Ramos (cell line): Measurements from ENCODE around the gene BAZ1B.
"Not testable (repeated sequence)": the region's sequence is repeated elsewhere in the genome, so short reads cannot be mapped to it uniquely, and the experiment has no call there.

ENCODE experiments used
- in situ Hi-C: fragments of 300-500 bp; cut with MboI; formaldehyde crosslinking; loops from one replicate; pipeline ENCODE4 v1.14.3; 2022; ENCODE audit warnings: low sequenced_read_pairs; ENCODE audit not compliant: unreplicated experiment

Gene BAZ1B

DNA sequence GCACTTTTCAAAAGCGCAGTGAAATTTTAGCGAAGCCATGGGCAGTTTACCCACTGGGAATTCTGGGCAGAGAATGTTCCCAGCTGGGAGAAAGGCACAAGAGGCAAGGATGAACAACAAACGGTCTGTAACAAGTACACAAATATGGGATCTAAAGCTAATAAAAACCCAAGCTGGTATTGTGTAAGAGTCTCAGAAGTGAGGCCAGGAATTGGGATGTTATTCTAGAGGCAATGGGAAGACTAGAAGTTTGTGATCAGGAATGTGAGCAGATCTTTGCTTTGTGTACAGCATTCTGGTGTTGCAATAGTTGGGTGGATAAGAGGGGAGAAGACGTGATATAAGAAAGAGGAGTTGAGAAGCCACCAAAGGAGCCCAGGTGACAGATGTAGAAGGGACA, 73.5 kb downstream of the BAZ1B start:
- in situ Hi-C loops, result no loop called here

DNA sequence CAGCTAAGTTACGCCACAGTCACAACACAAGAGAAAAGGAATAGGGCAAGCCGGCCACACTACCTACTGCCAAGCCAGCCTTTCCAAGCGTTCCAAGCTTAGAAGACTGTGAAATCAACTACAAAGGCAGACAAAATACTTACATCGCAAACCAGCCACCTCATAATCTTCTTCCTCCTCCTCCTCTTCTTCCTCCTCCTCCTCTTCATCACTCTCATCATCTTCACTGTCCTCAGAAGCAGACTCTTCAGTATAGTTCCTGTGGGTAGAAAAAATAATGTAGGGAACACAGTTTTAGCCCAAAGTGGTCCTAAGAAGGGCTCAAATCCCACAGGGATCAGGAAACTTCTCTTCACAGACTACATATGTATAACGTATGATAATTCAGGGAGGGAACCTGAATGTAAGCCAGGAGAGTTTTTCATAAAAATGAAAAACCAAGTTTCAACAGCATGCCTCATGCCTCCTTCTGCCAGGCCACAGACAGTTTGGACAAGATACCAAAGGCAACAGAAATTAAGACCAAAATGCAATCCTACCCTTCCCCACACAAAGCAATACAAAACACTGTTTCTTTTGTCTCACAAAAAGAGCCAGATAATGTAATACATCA, 74.9 kb downstream of the BAZ1B start:
- in situ Hi-C loops, result no loop called here

- in situ Hi-C loops, result no loop called here
These were observed 75.4 kb downstream of the BAZ1B start for GRCh38 chr7:73446682-73447081.

GRCh38 chr7:73443548-73444255, 78.4 kb downstream of the BAZ1B start:
- in situ Hi-C loops, result no loop called here

GRCh38 chr7:73442903-73443500, 79.1 kb downstream of the BAZ1B start:
- in situ Hi-C loops, result no loop called here

GRCh38 chr7:73442222-73442902, 79.7 kb downstream of the BAZ1B start:
- in situ Hi-C loops, result no loop called here

DNA sequence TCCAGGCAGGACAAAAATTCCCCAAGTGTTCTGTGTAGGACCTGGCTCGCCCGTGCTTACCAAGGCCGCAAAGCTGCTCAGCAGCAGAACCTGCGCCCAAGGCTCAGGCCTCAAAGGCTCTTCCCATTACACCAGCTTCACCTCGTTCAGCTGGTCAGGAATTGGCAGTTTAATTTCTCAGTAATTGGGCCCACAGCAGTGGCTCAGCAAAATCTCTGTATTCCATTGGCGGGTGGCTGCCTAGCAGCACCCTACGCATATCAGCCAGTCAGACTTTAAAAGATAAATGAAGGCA, 82.7 kb downstream of the BAZ1B start:
- in situ Hi-C loops, result no loop called here

- in situ Hi-C loops, result no loop called here
These were observed 83.3 kb downstream of the BAZ1B start for GRCh38 chr7:73438547-73439409.

DNA sequence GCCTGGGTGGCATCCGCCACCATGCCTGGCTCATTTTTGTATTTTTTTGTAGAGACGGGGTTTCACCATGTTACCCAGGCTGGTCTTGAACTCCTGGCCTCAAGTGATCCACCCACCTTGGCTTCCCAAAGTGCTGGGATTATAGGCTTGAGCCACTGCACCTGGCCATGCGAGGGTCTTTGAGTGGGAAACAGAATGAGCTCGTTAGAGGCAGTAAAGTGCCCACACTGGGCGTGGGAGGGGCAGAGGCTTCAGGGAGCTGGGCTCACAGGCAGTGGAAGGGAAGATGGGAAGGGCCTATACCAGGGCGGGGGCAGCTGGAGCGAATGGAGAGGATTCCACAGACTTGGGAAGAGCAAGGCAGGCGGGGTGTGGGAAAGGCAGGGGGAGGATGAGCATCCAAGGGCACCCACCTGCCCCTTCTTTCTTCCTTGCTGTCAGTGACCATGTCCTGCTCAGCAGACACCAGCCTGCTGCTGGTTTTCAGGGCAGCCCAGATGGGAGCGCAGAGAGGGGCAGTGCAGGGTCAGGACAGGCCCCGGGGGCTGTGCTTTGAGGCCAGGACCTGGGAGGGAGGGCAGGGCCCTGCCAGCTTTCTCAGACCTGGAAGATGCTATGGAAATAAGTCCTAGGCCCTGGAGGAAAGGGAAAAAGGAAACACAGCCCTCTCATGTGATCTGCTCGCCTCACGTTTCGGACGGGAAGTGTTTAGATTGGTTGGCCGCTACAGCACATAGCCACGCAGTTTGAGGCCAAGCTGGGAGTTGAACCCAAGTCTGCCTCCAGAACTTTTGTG, 84.3 kb downstream of the BAZ1B start:
- in situ Hi-C loops, result no loop called here

DNA sequence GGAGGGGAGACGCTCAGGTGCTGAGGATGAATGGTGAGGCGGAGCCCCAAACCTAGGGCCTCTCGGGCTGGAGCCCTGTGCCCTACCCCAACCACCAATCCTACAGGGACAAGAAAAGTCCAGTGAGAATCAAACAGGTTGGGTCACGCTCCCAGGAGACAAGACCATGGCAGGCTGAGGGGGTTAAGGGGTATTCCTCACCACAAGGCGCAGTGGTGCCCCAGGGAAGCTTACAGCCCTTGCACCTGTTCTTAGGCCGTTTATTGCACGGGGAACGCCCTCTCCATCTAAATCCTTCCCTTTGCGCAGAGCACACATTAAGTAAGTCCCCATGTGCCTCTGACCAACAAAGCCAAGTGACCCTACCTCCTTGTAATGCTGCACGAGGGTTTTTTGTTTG, 85.0 kb downstream of the BAZ1B start:
- in situ Hi-C loops, result no loop called here

DNA sequence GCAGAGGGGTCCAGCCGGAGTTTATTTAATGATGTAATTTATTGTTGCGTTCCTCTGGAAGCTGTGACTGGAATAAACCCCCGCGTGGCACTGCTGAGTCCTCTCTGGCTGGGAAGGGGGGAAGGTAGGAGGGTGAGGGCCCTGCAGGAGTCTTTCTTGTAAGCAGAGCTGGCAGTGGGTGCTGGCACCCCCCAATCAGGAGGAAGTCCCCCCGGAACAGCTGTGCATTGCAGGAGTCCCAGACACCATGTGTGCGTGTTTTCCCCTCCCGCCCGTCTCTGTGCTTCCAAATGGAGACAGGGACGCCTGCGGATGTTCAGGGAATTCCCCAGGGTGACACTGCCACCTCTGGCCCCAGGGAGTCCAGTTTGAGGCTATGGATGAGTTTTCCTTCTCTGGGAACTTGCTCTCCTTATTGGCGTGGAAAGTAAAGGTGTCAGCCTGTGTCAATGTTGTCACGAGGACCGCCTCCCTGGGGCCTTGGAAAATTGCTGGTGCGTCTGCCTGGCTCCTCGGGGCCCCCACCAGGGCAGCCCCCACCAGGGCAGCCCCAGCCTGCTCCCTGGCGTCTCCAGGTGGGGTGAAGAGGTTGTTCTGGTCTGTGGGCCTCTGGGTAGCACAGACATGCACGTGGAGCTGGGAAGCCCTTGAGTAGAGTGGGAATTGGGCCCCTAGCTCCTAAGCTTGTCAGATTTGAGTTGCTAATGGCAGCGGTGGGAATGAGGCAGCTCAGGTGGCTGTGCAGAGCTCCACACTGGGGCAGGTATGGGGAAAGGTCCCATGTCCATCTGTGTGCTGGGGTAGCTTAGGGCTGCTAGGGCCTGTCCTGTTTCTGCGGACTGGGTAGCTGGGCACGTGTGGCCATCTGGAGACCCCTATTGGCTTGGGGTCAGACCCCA, 85.8 kb downstream of the BAZ1B start:
- in situ Hi-C loops, result no loop called here

DNA sequence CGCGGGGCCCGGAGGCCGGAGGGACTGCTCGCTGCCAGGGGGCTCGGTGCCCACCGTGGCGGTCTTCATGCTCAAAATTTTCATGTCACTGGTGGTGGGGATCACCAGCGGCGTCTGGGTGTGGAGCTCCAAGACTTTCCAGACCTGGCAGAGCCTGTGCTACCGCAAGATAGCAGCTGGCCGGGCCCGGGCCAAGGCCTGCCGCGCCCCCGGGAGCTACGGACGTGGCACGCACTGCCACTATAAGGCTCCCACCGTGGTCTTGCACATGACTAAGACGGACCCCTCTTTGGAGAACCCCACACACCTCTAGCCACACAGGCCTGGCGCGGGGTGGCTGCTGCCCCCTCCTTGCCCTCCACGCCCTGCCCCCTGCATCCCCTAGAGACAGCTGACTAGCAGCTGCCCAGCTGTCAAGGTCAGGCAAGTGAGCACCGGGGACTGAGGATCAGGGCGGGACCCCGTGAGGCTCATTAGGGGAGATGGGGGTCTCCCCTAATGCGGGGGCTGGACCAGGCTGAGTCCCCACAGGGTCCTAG, 86.6 kb downstream of the BAZ1B start:
- in situ Hi-C loops, result no loop called here

GRCh38 chr7:73434701-73435069, 87.4 kb downstream of the BAZ1B start:
- in situ Hi-C loops, result no loop called here

DNA sequence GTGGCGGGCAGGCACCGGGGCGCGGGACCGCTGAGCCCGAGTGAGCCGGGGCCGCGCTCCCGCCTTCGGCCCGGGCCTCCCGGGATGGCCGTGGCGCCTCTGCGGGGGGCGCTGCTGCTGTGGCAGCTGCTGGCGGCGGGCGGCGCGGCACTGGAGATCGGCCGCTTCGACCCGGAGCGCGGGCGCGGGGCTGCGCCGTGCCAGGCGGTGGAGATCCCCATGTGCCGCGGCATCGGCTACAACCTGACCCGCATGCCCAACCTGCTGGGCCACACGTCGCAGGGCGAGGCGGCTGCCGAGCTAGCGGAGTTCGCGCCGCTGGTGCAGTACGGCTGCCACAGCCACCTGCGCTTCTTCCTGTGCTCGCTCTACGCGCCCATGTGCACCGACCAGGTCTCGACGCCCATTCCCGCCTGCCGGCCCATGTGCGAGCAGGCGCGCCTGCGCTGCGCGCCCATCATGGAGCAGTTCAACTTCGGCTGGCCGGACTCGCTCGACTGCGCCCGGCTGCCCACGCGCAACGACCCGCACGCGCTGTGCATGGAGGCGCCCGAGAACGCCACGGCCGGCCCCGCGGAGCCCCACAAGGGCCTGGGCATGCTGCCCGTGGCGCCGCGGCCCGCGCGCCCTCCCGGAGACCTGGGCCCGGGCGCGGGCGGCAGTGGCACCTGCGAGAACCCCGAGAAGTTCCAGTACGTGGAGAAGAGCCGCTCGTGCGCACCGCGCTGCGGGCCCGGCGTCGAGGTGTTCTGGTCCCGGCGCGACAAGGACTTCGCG, 88.0 kb downstream of the BAZ1B start:
- in situ Hi-C loops, result no loop called here

- in situ Hi-C loops, result no loop called here
These were observed 89.4 kb downstream of the BAZ1B start for GRCh38 chr7:73432676-73433075.

GRCh38 chr7:73431041-73431835, 90.9 kb downstream of the BAZ1B start:
- in situ Hi-C loops, result no loop called here

DNA sequence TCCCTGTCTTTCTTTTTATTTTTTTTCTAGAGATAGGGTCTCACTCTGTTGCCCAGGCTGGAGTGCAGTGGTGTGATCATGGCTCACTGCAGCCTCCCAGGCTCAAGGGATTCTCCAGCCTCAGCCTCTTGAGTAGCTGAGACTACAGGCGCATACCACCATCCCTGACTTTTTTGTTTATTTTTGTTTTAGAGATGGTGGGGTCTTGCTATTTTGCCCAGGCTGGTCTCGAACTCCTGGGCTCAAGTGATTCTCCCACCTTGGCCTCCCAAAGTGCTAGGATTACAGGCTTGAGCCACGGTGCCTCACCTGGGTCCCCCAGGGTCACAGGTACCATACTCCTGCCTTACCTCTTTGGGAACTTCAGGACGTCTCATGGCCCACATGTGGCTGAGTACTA, 91.6 kb downstream of the BAZ1B start:
- in situ Hi-C loops, result not testable (repeated sequence)
